SU-DHL-6 (cell line): ENCODE results near the gene EDIL3.

Experiments used
- H2AFZ ChIP-seq: fragments of 200-600 bp; sonication (generic); 2 replicates; pipeline ENCODE4 v1.6.1; 2014; ENCODE audit warnings: low read depth, mild to moderate bottlenecking, moderate library complexity, mixed read lengths, antibody characterized with exemption, low read length; ENCODE audit not compliant: severe bottlenecking
- H3F3A ChIP-seq: fragments of 200-600 bp; shearing (Covaris generic); 2 replicates; pipeline ENCODE4 v1.6.0; 2016; ENCODE audit warnings: antibody characterized with exemption, mild to moderate bottlenecking; ENCODE audit not compliant: insufficient read depth
- H3K27ac ChIP-seq: fragments of 200-600 bp; sonication (generic); 2 replicates; pipeline ENCODE4 v1.5.1; 2016; ENCODE audit warnings: low read depth, mild to moderate bottlenecking, low read length, moderate library complexity, mixed read lengths
- H3K27me3 ChIP-seq: fragments of 200-600 bp; sonication (generic), shearing (Covaris generic); 2 replicates; pipeline ENCODE4 v1.6.0; 2014; ENCODE audit warnings: mild to moderate bottlenecking, low read length
- H3K36me3 ChIP-seq: fragments of 200-600 bp; sonication (generic); 2 replicates; pipeline ENCODE4 v1.6.1; 2014; ENCODE audit warnings: mild to moderate bottlenecking, low read length, mixed read lengths
- H3K4me2 ChIP-seq: fragments of 300-600, 200-600 bp; shearing (Covaris generic), sonication (generic); 2 replicates; pipeline ENCODE4 v1.6.0; 2014; ENCODE audit warnings: low read length, low read depth, mild to moderate bottlenecking; ENCODE audit not compliant: poor library complexity, severe bottlenecking
- H3K4me3 ChIP-seq: fragments of 200-600 bp; sonication (generic); 2 replicates; pipeline ENCODE4 v1.5.1; 2014; ENCODE audit warnings: antibody characterized with exemption, low read length, mild to moderate bottlenecking, mixed read lengths; ENCODE audit not compliant: insufficient read depth, poor library complexity, severe bottlenecking
- H3K79me2 ChIP-seq: fragments of 200-600 bp; sonication (generic); 2 replicates; pipeline ENCODE4 v1.6.1; 2014; ENCODE audit warnings: mild to moderate bottlenecking, low read length, moderate library complexity; ENCODE audit not compliant: insufficient read depth
- H3K9ac ChIP-seq: fragments of 200-600 bp; sonication (generic); 2 replicates; pipeline ENCODE4 v1.7.0; 2014; ENCODE audit warnings: mild to moderate bottlenecking, low read length
- H3K9me2 ChIP-seq: fragments of 200-600 bp; sonication (generic); replicated peaks from 2 replicates; pipeline ENCODE4 v1.6.1; 2014; ENCODE audit warnings: low read length; ENCODE audit not compliant: insufficient read depth
- H3K9me3 ChIP-seq: fragments of 200-600 bp; sonication (generic); 2 replicates; pipeline ENCODE4 v1.6.1; 2014; ENCODE audit warnings: low read length, mixed read lengths; ENCODE audit not compliant: insufficient read depth
- H4K20me1 ChIP-seq: fragments of 200-600 bp; sonication (generic); 2 replicates; pipeline ENCODE4 v1.6.1; 2014; ENCODE audit warnings: low read depth, mild to moderate bottlenecking, antibody characterized with exemption, low read length, moderate library complexity, mixed read lengths
- CTCF ChIP-seq: fragments of 200-600 bp; sonication (generic); IDR thresholded peaks from one replicate; pipeline ENCODE4 v1.5.1; 2017; ENCODE audit warnings: antibody characterized with exemption, mild to moderate bottlenecking, low read length, moderate library complexity; ENCODE audit not compliant: insufficient read depth, poor library complexity, severe bottlenecking
- EZH2phosphoT487 ChIP-seq: fragments of 200-600 bp; sonication (generic), shearing (Covaris generic); conservative IDR thresholded peaks from 2 replicates; pipeline ENCODE4 v1.6.1; 2018; ENCODE audit warnings: mild to moderate bottlenecking, antibody characterized with exemption, low read length, moderate library complexity, mixed read lengths

Gene EDIL3

GRCh38 chr5:84292000-84292642 lies 92.6 kb downstream of the EDIL3 start:
- Histone ChIP-seq H3K36me3 (no peaks in the 10 kb centered on the region), H4K20me1 (no peaks in the 10 kb centered on the region), H3F3A (no peaks in the 10 kb centered on the region), H3K9me2 (no peaks in the 10 kb centered on the region), H3K79me2 (no peaks in the 10 kb centered on the region), H3K4me3 (no peak overlapping the region), H3K9me3 (no peaks in the 10 kb centered on the region), H3K9ac (no peak overlapping the region), H3K27ac (no peak overlapping the region), H3K27me3 (no peaks in the 10 kb centered on the region), H3K4me2 (no peak overlapping the region), H2AFZ (no peak overlapping the region)
- TF ChIP-seq EZH2phosphoT487 (no peak), CTCF (no peak)

- H3F3A ChIP-seq, result no peaks in the 10 kb centered on the region
- H4K20me1 ChIP-seq, result no peaks in the 10 kb centered on the region
- H3K27ac ChIP-seq, result no peak overlapping the region
Measured at GRCh38 chr5:84290673-84291072, 94.0 kb downstream of the EDIL3 start.

GRCh38 chr5:84290161-84290560 lies 94.5 kb downstream of the EDIL3 start:
- no peak overlapping the region for H3K27ac ChIP-seq
- no peaks in the 10 kb centered on the region for H3K27me3 ChIP-seq
- H3K4me3 ChIP-seq, result no peak overlapping the region
- no peak overlapping the region for H3K9ac ChIP-seq
- H3K36me3 ChIP-seq, result no peaks in the 10 kb centered on the region
- no peak for TF ChIP-seq EZH2phosphoT487
- no peak for TF ChIP-seq CTCF
- H3K4me2 ChIP-seq, result no peak overlapping the region
- H2AFZ ChIP-seq, result no peak overlapping the region
- no peaks in the 10 kb centered on the region for H4K20me1 ChIP-seq
- H3K79me2 ChIP-seq, result no peaks in the 10 kb centered on the region
- H3K9me2 ChIP-seq, result no peaks in the 10 kb centered on the region
- H3K9me3 ChIP-seq, result no peaks in the 10 kb centered on the region
- no peaks in the 10 kb centered on the region for H3F3A ChIP-seq

More at GRCh38 chr5:84290673-84291072, 94.0 kb downstream of the EDIL3 start:
- no peaks in the 10 kb centered on the region for H3K36me3 ChIP-seq
- no peak overlapping the region for H3K4me3 ChIP-seq
- H3K79me2 ChIP-seq, result no peaks in the 10 kb centered on the region
- H3K4me2 ChIP-seq, result no peak overlapping the region
- no peak overlapping the region for H2AFZ ChIP-seq
- H3K9me3 ChIP-seq, result no peaks in the 10 kb centered on the region
- no peaks in the 10 kb centered on the region for H3K27me3 ChIP-seq
- H3K9me2 ChIP-seq, result no peaks in the 10 kb centered on the region
- H3K9ac ChIP-seq, result no peak overlapping the region
- TF ChIP-seq CTCF, result no peak
- TF ChIP-seq EZH2phosphoT487, result no peak
